SK-N-MC (cell line): Measurements from ENCODE around the gene PEX5L.
"Not testable (repeated sequence)": the region's sequence is repeated elsewhere in the genome, so short reads cannot be mapped to it uniquely, and the experiment has no call there.

Experiments used
- DNase-seq: peaks from one replicate; pipeline ENCODE4 v3.0.0-alpha.2; 2011; ENCODE audit warnings: low read depth, low spot score
- H3K27ac ChIP-seq: fragments of 200-600 bp; sonication (generic); 2 replicates; pipeline ENCODE4 v1.5.1; 2016; ENCODE audit warnings: mixed run types
- H3K36me3 ChIP-seq: fragments of 200-600 bp; sonication (generic); 2 replicates; pipeline ENCODE4 v1.6.1; 2017; ENCODE audit warnings: antibody characterized with exemption, low read length, mixed read lengths; ENCODE audit not compliant: insufficient read depth
- H3K4me3 ChIP-seq: fragments of 200-600 bp; sonication (generic); 2 replicates; pipeline ENCODE4 v1.5.1; 2016
- H3K9ac ChIP-seq: fragments of 200-600 bp; sonication (generic); 2 replicates; pipeline ENCODE4 v1.8.0; 2017; ENCODE audit warnings: mixed run types, mixed read lengths; ENCODE audit not compliant: insufficient read length
- H3K9me3 ChIP-seq: fragments of 200-600 bp; sonication (generic); 2 replicates; pipeline ENCODE4 v1.6.1; 2017; ENCODE audit warnings: low read depth, mild to moderate bottlenecking, antibody characterized with exemption, low read length, moderate library complexity, mixed read lengths
- EZH2 ChIP-seq: fragments of 200-600 bp; sonication (generic); IDR thresholded peaks from one replicate; pipeline ENCODE4 v1.6.1; 2017; ENCODE audit warnings: antibody characterized with exemption
- FOXP2 ChIP-seq: optimal IDR thresholded peaks from 2 replicates; pipeline ENCODE3; 2011; ENCODE audit warnings: mild to moderate bottlenecking, moderate library complexity; ENCODE audit not compliant: insufficient read depth; ENCODE audit errors: extremely low read length, control extremely low read depth
- POLR2AphosphoS5 ChIP-seq: IDR thresholded peaks from 2 replicates; pipeline ENCODE4 v1.6.1; 2012; ENCODE audit warnings: mild to moderate bottlenecking, low read depth, low read length, borderline replicate concordance

Gene PEX5L

GRCh38 chr3:179806177-179806576 lies 230.6 kb downstream of the PEX5L start:
- Histone ChIP-seq H3K36me3 (no peaks in the 10 kb centered on the region), H3K27ac (no peak overlapping the region), H3K9me3 (no peaks in the 10 kb centered on the region), H3K4me3 (no peak overlapping the region), H3K9ac (no peak overlapping the region)
- TF ChIP-seq FOXP2 (no peak), POLR2AphosphoS5 (no peak), EZH2 (no peak)
- no peak for DNase-seq

DNA sequence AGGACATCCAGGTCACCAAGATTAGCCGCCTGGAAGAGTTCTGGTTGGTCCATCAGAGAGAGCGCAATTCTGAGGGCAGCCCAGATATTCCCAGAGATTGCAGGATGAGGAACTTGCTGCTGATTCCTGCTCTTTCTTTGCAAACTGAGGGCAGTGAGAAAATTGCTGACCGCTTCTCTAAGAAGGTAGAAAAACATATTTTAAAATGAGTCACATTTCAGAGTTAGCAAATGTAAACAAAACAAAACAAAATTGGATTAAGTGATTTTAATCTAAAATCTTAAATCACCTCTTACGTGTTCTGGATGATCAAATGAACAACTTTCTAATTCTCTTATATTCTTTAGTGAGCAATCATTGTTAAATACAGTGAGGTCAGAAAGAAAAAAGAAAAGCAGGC lies 234.9 kb downstream of the PEX5L start:
- H3K36me3 ChIP-seq: no peaks in the 10 kb centered on the region
- H3K9ac ChIP-seq: no peak overlapping the region
- H3K9me3 ChIP-seq: no peaks in the 10 kb centered on the region
- H3K4me3 ChIP-seq: no peak overlapping the region
- DNase-seq: no peak
- H3K27ac ChIP-seq: no peak overlapping the region
- no peak for TF ChIP-seq FOXP2
- no peak for TF ChIP-seq POLR2AphosphoS5
- no peak for TF ChIP-seq EZH2

DNA sequence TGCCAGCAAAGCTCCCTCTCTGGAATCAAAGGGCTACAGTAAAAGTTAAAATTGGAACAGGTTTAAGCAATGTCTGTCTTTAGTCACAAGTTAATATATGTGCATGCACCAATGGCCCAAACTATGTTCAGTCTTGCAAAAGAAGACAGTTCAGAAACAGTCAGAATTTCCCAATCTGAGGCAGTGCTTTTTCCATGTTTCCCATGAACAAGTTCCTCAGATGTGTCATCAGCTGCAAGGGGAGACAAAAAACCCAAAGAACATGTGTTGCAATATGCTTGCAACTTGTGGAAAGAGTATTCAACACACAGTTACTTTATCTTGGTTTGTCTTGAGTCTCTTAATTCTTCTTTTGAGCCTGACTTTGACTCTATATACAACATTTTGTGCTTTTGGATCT lies 235.5 kb downstream of the PEX5L start:
- Histone ChIP-seq H3K27ac (no peak overlapping the region), H3K9ac (no peak overlapping the region), H3K9me3 (no peaks in the 10 kb centered on the region), H3K4me3 (no peak overlapping the region), H3K36me3 (no peaks in the 10 kb centered on the region)
- TF ChIP-seq EZH2: no peak
- TF ChIP-seq POLR2AphosphoS5: no peak
- no peak for TF ChIP-seq FOXP2
- DNase-seq: no peak

DNA sequence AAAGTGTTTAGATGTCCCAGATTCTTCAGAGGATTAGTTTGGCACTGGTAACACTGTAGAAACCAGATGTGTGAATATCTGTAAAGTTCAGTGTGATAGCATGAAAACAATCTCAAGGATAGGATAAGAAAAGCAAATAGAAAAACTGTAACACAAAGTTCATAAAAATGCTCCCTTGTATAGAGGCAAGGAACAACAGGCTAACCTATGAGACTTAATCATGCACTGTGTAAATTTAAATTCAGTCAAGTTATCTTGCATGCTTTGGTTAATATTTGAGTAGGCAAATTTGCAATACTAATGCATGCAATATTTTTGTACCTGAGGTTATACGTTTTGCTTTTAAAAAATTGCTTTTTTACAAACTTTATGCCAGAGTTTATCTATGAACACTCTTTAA lies 239.5 kb downstream of the PEX5L start:
- Histone ChIP-seq H3K4me3 (no peak overlapping the region), H3K9me3 (no peaks in the 10 kb centered on the region), H3K27ac (no peak overlapping the region), H3K9ac (no peak overlapping the region), H3K36me3 (no peaks in the 10 kb centered on the region)
- TF ChIP-seq EZH2: no peak
- TF ChIP-seq FOXP2: no peak
- no peak for DNase-seq

- Histone ChIP-seq H3K36me3 (no peaks in the 10 kb centered on the region), H3K9ac (no peak overlapping the region), H3K27ac (no peak overlapping the region), H3K9me3 (no peaks in the 10 kb centered on the region), H3K4me3 (no peak overlapping the region)
- TF ChIP-seq POLR2AphosphoS5: no peak
- no peak for TF ChIP-seq FOXP2
- no peak for TF ChIP-seq EZH2
- no peak for DNase-seq
Measured at GRCh38 chr3:179796421-179796820, 240.3 kb downstream of the PEX5L start.

- Histone ChIP-seq H3K27ac (no peak overlapping the region), H3K9me3 (no peaks in the 10 kb centered on the region), H3K9ac (no peak overlapping the region), H3K36me3 (no peaks in the 10 kb centered on the region), H3K4me3 (no peak overlapping the region)
- no peak for DNase-seq
- TF ChIP-seq FOXP2 (no peak), POLR2AphosphoS5 (no peak), EZH2 (no peak)
Measured at GRCh38 chr3:179794355-179794754, 242.4 kb downstream of the PEX5L start.

- H3K9me3 ChIP-seq: no peaks in the 10 kb centered on the region
- H3K4me3 ChIP-seq: no peak overlapping the region
- no peak overlapping the region for H3K9ac ChIP-seq
- H3K27ac ChIP-seq: no peak overlapping the region
- no peak for DNase-seq
- no peak for TF ChIP-seq EZH2
- no peak for TF ChIP-seq FOXP2
- TF ChIP-seq POLR2AphosphoS5: no peak
- H3K36me3 ChIP-seq: no peaks in the 10 kb centered on the region
Measured at GRCh38 chr3:179791793-179792192, 244.9 kb downstream of the PEX5L start.

- Histone ChIP-seq H3K36me3 (0 out of 2 replicates have a peak, but pooled peaks cover 7% of the 10 kb centered on the region), H3K4me3 (no peak overlapping the region), H3K9ac (no peak overlapping the region), H3K27ac (no peak overlapping the region), H3K9me3 (no peaks in the 10 kb centered on the region)
- DNase-seq: no peak
- TF ChIP-seq EZH2 (no peak), POLR2AphosphoS5 (no peak), FOXP2 (no peak)
Measured at GRCh38 chr3:179788996-179789395, 247.7 kb downstream of the PEX5L start.

- not testable (repeated sequence) for H3K27ac ChIP-seq, H3K9ac ChIP-seq, H3K9me3 ChIP-seq, DNase-seq, H3K4me3 ChIP-seq
- H3K36me3 ChIP-seq: peaks cover 58% of the 10 kb centered on the region
Measured at GRCh38 chr3:179782841-179783240, 253.9 kb downstream of the PEX5L start.
